OCI-LY3 (cell line): Measurements from ENCODE around the gene RP2.

Experiments
- CTCF ChIP-seq: fragments of 200-600, 300-600 bp; sonication (generic); IDR thresholded peaks from 2 replicates; pipeline ENCODE4 v1.5.1; 2014; ENCODE audit warnings: antibody characterized with exemption, low read length, low read depth
- EZH2phosphoT487 ChIP-seq: fragments of 200-600 bp; shearing (Covaris generic); IDR thresholded peaks from 2 replicates; pipeline ENCODE4 v1.6.1; 2018; ENCODE audit warnings: antibody characterized with exemption, mixed run types, low read depth

- TF ChIP-seq CTCF (no peak), EZH2phosphoT487 (no peak)
These were observed 979 bp downstream of the RP2 start for GRCh38 chrX:46837558-46838485.
